NCI-H446 (cell line): Measurements from ENCODE around the gene CLTCL1.

ENCODE experiments used
- DNase-seq, 2 experiments: peaks; one replicate each; lab custom pipeline; 2025; lab: John Stamatoyannopoulos, UW

The CLTCL1 gene

DNA sequence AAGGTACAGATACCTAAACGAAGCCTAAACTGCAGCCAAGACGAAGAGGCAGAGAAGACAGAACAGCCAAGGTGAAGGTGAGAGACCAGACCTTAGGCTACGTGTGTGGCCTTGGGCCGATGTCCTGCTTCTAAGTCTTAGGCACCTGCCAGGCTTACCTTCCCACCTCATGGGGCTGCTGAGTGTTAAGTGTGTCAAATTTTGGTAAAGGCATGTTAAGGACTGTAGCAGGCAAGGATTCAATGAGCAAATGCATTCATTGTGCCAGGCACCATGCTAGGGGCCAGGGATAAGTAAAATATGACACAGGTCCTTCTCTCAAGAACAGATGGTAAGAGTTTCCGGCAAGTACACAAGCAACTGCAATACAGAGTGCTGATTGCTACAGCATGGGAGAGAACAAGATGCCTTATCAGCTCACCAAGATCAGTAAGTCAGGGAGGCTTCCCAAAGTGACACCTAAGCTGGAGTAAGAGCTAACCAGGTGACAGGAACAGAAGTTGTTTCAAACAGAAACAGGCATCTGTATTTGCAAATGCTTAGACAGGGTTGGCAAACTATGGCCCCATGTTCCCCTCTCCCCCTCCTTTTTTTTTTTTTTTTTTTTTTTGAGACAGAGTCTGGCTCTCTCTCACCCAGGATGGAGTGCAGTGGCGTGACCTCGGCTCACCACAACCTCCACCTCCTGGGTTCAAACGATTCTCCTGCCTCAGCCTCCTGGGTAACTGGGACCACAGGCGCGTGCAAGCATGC is 46.7 kb downstream of the CLTCL1 start:
- DNase-seq, result no peak

DNA sequence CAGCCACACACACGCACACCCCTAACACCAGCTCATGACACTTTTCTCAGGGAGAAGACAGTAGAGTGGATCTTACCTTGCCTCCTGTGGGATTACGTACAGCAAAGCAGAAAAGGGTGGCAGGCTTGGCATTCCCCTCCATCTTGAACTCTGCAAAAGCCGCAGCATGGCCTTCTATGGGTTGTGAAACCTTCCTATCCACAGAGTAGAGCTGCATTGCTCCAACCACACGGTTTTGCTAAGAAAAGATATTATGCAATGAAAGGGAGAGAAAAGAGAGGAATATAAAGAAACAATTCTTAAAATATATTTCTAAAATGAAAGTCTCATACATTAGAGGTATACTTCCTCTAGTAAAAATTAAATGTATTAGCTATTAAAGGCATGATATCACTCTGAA is 48.8 kb downstream of the CLTCL1 start:
- DNase-seq, result no peak

DNA sequence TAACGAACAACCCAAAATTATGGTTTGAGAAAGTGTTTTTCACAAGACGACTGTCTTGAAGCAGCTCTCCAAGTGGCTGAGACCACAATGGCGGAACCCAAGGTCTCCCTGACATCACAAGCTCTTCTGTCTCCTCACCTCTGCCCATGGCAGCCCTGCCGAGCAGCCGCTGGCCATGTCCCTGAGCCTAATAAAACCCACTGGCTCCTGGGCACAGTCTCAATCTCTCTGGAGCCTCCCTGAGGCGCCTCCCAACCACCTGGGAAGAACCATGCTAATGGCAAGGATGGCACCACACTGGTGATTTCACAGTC is 50.0 kb downstream of the CLTCL1 start:
- no peak for DNase-seq

DNA sequence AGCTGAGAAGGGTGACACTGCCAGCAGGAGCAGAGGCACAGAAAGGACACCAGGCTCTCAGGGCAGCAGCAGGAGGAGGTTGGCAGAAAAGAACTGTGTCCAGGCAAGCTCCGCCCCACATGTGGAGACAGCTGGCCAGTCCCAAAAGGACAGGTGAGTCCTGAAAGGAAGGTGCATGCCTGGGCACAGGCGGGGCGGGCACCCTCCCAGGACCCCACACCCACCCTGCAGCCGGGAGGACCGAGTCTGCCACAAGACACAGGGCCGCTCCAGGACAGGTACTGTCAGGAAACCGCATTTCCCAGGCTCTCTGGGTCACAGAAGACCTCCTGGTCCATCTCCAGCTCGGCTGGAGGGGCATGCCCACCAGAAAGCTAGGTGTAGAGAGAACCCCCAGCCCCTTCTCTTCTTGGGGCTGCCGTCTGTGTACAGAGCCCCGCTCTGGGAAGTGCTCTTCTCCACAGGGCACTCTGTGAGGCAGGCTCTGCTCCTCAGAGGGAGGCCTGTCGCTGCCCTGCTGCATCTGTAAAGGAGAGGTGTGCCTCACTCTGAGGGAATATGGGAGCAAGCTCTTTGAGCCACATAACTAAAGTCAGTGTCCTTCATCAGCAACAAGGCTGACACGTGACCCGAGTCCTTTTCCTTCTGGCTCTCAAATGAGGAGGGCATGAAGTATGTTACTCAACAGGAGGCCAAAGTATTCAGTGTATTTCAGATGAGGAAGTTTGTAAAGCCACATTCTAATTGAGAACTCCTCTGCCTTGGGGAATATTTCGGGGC is 50.5 kb downstream of the CLTCL1 start:
- no peak for DNase-seq

DNA sequence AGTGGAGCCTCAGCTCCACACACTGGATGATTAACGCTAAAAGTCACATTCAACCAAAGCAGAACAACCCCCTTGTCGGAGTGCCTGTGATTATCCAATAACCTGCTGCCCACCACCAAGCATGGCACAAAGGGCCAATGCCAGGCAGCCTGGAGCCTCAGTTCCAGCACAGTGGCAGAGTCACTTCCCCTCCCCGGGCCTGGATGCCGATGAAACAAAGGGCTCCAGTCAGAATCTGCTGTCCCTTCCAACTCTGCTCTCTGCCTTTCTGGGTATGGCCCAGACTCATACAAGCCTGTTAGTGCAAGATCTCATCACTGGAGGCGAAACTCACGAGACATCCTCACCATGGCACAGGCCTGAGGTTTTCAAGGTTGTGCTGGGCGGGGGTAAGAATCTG is 52.1 kb downstream of the CLTCL1 start:
- DNase-seq, result no peak

DNA sequence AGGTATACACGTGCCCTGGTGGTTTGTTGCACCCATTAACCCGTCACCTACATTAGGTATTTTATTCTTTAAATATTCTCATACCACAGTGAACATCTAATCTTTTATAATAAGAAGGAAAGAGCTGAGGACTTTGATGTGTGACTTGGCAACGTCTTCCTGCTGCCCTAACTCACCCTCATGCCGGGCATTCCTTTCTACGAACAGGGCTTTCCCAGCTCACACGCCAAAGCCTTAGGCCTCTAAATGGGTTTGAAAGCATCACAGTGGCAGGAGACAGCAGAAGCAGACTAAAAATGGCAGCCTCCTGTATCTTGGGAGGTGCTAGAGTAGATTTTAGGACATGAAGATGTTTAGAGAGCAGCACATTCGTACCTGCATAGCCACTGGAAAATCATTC is 52.6 kb downstream of the CLTCL1 start:
- DNase-seq, result no peak

DNA sequence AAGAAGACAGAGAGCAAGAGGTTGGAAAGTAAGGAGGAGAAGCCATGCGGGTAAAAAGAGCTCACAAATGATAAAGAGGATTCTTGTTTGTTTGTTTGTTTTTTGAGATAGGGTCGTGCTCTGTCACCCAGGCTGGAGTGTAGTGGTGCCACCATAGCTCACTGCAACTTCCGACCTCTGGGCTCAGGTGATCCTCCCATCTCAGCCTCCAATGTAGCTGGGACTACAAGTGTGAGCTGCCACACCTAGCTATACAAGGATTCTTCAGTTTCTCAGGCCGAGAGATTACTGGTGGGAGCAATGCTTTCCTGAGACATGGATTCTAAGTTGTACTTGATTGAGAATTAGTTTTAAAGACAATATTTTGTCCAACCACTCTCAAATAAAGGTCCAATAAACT is 55.6 kb downstream of the CLTCL1 start:
- DNase-seq, result no peak

DNA sequence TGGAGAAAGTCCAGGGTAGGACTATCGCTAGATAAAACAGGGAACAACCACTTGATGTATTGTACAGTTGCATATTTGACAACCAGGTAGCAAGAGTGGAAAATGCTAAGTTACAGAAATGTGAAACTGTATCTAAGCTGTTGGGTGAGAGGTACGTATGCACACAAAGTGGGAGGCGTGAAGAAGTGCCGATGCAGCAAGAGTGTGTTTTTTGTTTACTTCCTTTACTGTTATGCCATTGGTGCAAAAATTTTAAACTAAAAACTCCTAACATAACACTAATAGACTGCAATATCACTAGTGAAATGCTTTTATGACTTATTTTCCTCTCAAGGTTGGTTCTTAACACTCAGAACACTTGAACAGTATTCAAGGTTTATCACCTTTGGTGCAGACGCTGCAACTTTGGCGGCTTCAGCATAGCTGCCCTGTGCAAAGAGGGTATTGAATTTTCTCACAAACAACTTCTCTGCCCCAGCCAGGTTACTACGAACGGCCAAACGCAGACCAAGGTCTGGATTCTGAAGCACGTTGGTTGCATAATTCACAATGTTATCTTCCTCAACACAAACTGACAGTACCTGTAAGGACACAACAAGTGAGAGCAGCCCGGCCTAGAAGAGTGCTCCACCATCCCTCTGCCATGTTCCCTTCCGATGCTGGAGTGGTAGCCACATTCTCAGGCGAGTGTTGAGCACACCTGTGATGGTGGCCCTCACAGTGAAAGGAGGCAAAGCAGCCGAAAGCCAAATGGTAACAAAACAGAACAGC is 57.2 kb downstream of the CLTCL1 start:
- DNase-seq, result no peak

DNA sequence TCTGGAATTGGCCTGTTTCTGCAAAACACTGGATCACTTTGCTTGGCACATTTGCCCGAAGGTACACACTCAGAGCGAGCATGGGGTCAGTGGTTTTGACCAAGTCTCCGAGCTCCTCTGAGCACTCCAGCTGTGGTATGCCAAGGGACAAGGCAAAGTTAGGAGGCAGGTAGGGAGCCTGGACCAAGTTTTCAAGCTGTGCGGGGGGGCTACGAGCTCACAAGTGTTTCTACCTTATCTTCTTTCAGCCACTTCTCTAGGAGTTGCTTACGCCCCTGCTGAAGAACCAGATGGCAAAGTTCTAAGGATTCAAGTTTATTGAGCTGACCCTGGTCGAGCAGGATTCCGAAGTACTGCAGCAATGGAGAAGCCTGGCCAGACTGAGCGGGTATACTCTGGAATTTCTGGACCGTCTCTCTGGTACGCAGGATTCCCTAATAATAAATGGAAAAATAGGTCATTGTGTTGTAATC is 58.3 kb downstream of the CLTCL1 start:
- DNase-seq, result no peak

DNA sequence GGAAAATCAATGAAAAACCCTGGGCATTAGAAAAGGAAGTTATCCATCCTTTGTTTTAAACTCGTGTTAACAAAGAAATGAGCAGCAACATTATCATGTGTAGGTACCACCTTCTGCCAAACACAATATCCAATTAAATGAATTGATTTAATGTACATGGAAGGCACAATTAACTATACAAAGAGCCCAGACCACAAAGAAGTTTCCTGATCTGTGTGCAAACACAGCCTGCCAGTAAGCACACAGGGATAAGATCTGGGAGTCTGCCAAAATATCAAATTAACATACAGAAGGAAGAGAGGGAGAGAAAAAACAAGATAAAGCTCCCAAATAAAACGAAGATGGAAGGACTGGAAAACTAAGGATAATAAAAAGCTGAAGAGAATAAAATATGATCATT is 58.9 kb downstream of the CLTCL1 start:
- DNase-seq, result peak in 1 of 2 experiments; percentile 12

DNA sequence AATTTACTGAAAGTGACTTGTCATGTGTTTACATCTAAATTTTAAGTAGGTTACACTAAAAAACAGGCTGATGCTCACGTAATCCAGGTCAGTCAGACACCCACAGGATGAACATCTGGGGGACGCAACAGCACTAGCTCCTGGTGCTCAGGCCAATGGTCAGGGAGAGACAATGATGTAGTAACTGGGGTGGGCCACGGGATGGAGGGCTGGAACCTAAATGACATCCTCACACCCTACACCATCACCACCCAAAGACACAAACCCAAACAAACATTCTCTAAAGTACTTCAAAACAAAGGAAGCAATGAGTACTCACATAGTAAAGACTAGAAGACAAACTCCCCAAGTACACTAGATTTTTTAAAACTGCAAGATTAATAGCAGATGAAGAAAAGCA is 59.5 kb downstream of the CLTCL1 start:
- no peak for DNase-seq

DNA sequence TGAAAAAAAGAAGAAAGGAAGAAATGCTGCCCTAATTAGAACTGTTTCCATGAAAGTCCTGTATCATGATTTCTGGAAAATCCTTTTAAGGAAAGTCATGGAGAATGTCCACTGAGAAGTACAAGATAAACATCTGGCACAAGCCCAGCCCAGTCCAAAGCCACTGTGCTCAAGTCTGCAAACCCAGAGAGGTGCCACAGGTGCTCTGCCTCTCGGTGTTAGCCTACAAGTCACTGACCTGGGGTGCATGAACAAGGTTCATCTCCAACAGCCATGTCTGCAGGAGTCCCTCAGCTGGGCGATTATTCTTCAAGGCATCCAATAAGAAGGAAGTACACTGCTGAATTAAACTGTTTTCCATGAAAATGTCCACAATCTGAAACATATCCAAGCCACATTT is 61.9 kb downstream of the CLTCL1 start:
- no peak for DNase-seq

DNA sequence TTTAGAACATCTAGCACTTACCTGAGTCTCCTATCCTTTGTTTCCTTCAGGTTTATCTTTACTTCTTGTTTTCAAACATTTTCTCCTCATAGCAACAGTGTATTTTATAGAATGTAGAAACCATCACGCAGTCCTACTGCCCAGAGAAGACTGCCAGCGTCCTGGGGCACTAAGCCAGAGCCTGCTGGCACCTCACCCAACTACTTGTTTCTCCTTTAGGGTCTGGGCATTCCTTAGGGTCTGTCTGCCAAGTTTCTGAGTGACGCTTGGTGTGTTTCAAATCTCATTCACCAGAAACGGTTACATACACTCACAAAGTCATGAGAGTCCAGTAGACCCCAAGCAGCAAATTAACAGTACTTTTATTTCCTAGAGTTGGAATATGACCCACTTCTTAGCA is 63.3 kb downstream of the CLTCL1 start:
- peak in 1 of 2 experiments; percentile 29 for DNase-seq

DNA sequence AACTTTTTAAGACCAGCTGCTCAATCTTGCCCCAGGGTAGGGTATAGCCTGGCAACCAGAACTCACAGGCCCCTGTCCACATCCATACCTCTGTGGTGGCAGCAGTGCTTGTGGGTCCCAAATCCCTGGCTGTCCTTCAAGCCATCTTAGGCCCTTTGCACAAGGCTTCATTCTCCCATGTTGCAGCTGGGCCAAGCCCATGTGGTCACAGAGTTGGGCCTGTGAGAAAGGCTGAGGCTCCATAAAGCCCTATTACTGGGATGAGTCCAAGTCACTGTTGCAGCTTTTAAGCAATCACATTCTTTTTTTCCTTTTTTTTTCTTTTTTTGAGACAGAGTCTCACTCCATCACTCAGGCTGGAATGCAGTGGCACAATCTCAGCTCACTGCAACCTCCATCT is 65.1 kb downstream of the CLTCL1 start:
- no peak for DNase-seq

DNA sequence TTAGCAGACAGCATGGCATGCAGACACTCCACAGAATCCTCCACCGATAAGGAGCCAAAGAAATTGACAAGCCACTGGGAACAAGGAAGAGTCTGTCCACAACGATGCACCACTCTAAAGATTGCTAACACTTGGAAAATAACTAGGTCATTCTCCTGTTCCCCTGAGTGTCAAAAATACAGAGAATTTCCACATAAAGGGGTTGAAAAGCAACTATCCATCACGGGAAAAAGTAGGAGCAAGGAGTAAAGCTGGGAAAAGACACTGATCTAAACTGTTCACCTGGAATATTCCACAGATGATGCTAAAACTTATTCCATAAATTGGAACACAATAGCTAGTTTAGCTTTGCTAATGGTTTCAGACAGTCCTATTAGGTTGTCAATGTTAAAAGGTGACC is 66.0 kb downstream of the CLTCL1 start:
- DNase-seq, result no peak

DNA sequence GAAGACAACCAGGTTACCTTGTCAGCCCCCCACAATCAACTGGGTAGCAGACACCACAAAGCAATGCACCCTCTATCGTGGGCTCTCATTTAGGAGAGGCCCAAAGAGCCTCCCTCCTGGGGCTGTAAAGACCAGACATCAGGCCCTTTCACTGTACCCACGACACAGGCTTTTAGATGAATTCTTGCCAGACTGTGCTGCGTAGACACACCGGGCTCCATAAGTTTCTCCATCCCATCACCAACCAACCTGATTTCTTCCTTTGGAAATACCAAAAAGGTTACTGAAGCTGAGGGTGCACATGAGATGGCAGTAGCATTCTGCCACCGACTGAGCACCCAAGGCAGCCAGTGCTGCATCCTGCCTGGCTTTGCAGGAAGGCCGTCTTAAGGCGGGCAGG is 66.5 kb downstream of the CLTCL1 start:
- DNase-seq, result no peak

DNA sequence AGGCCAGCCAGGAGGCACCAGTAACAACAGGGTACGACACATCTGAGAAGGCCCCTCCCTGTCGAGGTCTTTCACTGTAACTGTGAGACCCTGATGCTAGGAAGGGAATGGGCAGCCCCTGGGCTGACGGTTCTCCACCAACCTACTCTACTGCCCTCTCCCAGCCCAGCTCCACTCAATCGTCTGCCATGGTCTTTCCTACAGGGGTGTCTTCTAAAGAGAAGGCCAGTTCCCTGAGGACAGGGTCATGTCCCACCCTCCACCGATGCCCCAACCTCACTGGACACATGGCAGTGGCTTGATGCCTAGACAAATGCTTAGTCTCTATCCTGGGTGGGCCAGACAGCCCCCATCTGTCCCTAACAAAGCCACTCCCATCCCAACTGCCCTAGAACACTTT is 67.0 kb downstream of the CLTCL1 start:
- no peak for DNase-seq

DNA sequence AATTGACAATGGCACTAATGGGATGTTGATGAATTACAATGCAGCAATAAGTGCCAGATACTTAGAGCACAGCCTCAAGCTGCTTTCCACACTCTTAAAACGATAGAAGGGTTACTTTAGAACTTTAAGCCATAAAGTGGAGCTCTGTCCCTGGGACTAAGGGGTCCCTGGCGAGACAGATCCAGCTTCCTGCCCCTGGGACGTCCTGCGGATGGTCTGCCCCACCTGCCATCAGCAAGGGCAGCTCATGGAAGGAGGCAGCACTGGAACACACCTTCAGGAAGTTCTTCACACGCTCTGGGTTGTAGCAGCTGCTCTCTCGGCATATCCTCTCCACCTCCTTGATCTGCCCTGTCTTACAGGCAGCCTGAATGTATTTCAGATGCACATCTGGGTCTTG is 67.9 kb downstream of the CLTCL1 start:
- no peak for DNase-seq

DNA sequence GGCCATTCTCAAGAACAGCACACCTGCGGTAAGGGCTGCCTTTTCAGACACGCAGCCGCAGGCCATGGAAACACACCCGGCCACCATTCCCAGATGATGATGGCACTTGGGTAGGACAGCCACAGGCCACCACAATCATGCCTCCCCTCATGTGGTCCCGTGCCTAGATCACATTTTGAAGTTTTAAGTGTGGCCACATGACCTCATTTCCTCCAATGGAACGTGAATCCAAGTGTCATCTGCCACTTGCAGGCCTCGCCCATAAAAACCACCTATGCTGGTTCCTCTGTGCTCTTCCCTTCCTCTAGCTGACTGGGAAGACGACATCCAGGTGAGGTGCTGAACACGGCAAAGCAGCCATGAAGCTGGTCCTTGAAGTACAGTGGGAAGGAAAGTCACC is 68.4 kb downstream of the CLTCL1 start:
- no peak for DNase-seq

DNA sequence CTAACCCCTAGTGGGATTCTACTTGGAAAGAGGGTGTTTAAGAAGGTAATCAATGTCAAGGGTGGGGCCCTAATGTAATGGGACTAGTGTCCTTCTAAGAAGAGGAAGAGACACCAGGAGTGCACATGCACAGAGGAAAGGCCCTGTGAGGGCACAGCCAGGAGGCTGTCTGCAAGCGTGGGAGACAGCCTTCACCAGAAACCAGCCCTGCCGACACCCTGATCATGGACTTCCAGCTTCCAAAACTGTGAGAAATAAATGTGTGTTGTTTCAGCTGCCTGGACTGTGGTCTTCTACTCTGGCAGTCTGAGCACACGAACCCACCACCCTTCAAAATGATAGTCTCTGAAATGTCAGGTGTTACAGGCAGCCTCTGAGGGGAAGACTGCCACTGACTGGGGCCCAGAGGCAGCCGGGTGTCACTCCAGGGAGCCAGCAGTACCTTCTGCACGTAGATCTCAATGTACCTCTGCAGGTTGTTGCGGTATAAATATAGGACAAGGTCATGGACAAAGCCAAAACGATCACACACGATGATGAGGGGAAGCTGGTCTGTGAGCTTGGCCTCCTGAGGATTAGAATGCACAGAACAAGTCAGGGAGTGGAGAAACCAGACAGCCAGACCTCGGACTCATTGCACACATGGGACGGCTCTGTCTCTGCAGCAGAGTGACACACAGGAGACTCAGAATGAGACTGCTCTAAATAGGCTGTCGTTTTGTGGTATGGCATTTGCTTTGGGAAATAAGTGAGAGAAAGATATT is 69.1 kb downstream of the CLTCL1 start:
- DNase-seq, result no peak

DNA sequence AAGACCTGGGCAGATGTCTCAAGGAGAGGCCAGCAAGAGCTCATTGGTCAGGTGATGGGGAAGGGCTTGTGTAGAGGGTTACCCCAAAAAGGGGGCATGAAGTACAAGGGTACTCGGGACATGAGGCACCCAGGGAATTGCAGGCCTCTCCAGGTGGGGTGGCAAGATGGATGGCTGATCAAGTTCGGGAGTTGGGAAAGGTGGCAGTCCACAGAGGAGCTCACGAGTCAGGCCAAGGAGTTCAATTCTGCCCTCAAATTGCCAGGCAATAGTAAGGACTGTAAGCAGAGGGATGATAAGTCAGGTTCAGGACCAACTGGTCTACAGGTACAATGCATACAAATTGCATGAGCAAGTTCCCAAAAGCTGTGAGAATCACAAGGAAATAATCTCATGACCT is 70.7 kb downstream of the CLTCL1 start:
- no peak for DNase-seq

DNA sequence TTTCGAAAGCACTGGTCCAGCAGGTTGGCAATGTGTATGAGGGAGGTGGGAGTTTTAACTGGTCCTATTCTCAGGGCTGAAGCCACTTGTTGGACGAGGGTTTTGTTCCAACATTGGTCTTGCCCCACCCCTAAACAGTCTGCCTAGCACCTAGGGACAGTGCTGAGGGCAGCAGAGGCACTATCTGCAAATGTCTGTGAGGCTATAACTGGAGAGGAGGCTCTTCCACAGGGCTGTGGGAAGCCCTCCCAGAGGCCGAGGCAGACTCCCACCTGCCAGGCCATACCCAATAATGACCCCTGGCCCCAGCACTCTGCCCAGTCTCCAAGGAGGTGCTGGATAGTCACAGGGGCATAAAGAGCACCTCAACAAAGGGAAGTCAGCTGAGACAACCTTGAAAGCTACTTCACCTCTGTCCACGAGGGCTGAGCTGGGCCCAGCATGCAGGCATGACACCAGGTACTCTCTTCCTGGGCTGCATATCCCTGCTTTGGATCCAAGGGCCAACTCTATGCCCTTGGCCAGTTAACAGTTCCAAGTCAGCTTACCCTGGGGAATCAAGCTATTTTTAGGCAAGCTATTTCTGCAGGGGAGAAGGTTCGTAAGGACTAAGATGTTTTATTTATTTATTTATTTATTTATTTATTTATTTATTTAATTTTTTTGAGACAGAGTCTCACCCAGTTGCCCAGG is 72.8 kb downstream of the CLTCL1 start:
- no peak for DNase-seq
